ENCODE measurements around the gene STX1A. TPM values are rescaled to one million over a fixed set of nuclear protein-coding genes. Genes with fewer than 3 reads are reported as not detected.
"Not testable (repeated sequence)": the region's sequence is repeated elsewhere in the genome, so short reads cannot be mapped to it uniquely, and the experiment has no call there.

Gene STX1A
- polyA plus RNA-seq, 2 of the 4 experiments (the other 2 are of a cell fraction): 49.2 to 81.7 TPM

GRCh38 chr7:73727952-73728351 is 8.5 kb upstream of the STX1A start:
- TF ChIP-seq, protein P1, sequence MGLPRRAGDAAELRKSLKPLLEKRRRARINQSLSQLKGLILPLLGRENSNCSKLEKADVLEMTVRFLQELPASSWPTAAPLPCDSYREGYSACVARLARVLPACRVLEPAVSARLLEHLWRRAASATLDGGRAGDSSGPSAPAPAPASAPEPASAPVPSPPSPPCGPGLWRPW (IDR thresholded peaks at IDR 0.05): no peak
- TF ChIP-seq MAFK (IDR thresholded peaks at IDR 0.05; ENCODE audit: partially characterized antibody) (peak; percentile 66), CTCF (IDR thresholded peaks at IDR 0.05) (no peak), FOXS1 (CRISPR knock-in tag; IDR thresholded peaks at IDR 0.05) (no peak), HOXB5 (CRISPR knock-in tag; IDR thresholded peaks at IDR 0.05) (no peak), HEYL (CRISPR knock-in tag; IDR thresholded peaks at IDR 0.05) (no peak)
- ChIA-PET CTCF (interaction anchor here (0.6 to 2.8 kb wide), 6 partner anchors 22 to 121 kb away, joined by 3 to 30 read pairs (median 6); partner anchors contain the start of gene VPS37D), POLR2A (no interaction called here)
- H3K27ac ChIP-seq: peak overlapping the region in 1 of 2 experiments; percentile 21; a peak in 1 of 6 replicates
- no peaks in the 10 kb centered on the region for H3K9me3 ChIP-seq
- DNase-seq (ENCODE audit: low read depth in 1 of 2, low spot score in 1 of 2) (no peak), ATAC-seq (no peak), FAIRE-seq (no peak)
- H3K4me3 ChIP-seq: no peak overlapping the region
- no peak overlapping the region for H3K4me2 ChIP-seq
- peaks cover 3% of the 10 kb centered on the region; the same call in 1 of the 3 replicates for H3K4me1 ChIP-seq
- WGBS (ENCODE audit: missing lambda C conversion rate): 91% methylated on average over 3 of the region's 3 CpGs

DNA sequence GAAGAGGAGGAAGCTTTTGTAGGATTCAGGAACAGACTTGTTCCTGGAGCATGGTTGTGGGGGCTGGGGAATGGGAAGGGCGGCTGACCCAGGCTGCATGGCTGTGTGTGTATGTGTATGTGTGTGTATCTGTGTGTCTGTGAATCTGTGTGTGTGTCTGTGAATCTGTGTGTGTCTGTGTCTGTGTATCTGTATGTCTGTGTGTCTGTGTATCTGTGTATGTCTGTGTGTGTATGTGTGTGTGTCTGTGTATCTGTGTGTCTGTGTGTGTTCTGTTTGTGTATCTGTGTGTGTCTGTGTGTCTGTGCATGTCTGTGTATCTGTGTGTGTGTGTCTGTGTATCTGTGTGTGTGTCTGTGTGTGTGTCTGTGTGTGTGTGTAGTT is 6.6 kb upstream of the STX1A start:
- peak overlapping the region; percentile 27 to 74; a peak in 4 of 6 replicates for H3K27ac ChIP-seq
- no peak overlapping the region for H3K4me3 ChIP-seq
- no peaks in the 10 kb centered on the region for H3K9me3 ChIP-seq
- TF ChIP-seq RFX5 (IDR thresholded peaks at IDR 0.05): no peak
- TF ChIP-seq KDM5A (IDR thresholded peaks at IDR 0.05): no peak
- TF ChIP-seq GATA3 (IDR thresholded peaks at IDR 0.05; ENCODE audit: borderline replicate concordance): no peak
- TF ChIP-seq RCOR1 (IDR thresholded peaks at IDR 0.05; ENCODE audit: low read depth, low read length): no peak
- no peak for TF ChIP-seq FOXS1 (CRISPR knock-in tag; IDR thresholded peaks at IDR 0.05)
- no peak for TF ChIP-seq MAFK (IDR thresholded peaks at IDR 0.05; ENCODE audit: partially characterized antibody)
- no peak for FAIRE-seq
- ChIA-PET CTCF (interaction anchor here (0.6 to 8.6 kb wide), 33 partner anchors 9 to 385 kb away, joined by 3 to 290 read pairs (median 7); partner anchors contain the start of genes ABHD11, BUD23, DNAJC30 and METTL27), POLR2A (interaction anchor here (0.7 to 1.2 kb wide), 3 partner anchors 28 to 148 kb away, joined by 3 to 4 read pairs (median 4); partner anchors contain the start of gene TBL2)
- peak; percentile 56 to 61 for ATAC-seq
- peaks cover 20% of the 10 kb centered on the region for H3K4me1 ChIP-seq
- WGBS (ENCODE audit: missing lambda C conversion rate): 100% methylated on average over 1 of the region's 1 CpG
- no peak for DNase-seq (ENCODE audit: low read depth in 1 of 2, low spot score in 1 of 2)
- H3K4me2 ChIP-seq: no peak overlapping the region; the same call in 2 of the 3 replicates

- DNase-seq (ENCODE audit: low read depth in 1 of 2, low spot score in 1 of 2) (no peak), FAIRE-seq (no peak), ATAC-seq (no peak)
- H3K4me1 ChIP-seq: peaks cover 34% of the 10 kb centered on the region
- TF ChIP-seq CBX8 (IDR thresholded peaks at IDR 0.05) (no peak), SREBF2 (IDR thresholded peaks at IDR 0.05) (no peak), MAFK (IDR thresholded peaks at IDR 0.05; ENCODE audit: partially characterized antibody) (no peak)
- H3K4me3 ChIP-seq: no peak overlapping the region
- 91% methylated on average over 3 of the region's 3 CpGs for WGBS (ENCODE audit: missing lambda C conversion rate)
- H3K27ac ChIP-seq: 0 out of 6 replicates have a peak overlapping the region, but pooled peaks of 1 of the 2 experiments have one; percentile 4
- ChIA-PET POLR2A (no interaction called here), CTCF (interaction anchor here (2.4 to 8.6 kb wide), 7 partner anchors 7 to 116 kb away, joined by 16 to 290 read pairs (median 62); partner anchors contain the start of genes MLXIPL and VPS37D)
- no peaks in the 10 kb centered on the region for H3K9me3 ChIP-seq
- H3K4me2 ChIP-seq: no peak overlapping the region
Measured at GRCh38 chr7:73723813-73724212, 4.3 kb upstream of the STX1A start.

- 74% methylated on average over 6 of the region's 6 CpGs for WGBS (ENCODE audit: missing lambda C conversion rate)
- no peak for ATAC-seq
- Histone ChIP-seq H3K27ac (peak overlapping the region; percentile 99 to 100), H3K4me2 (peak overlapping the region; percentile 50; the same call in 2 of the 3 replicates), H3K4me1 (peaks cover 35% of the 10 kb centered on the region), H3K4me3 (no peak overlapping the region), H3K9me3 (no peaks in the 10 kb centered on the region)
- DNase-seq (ENCODE audit: low read depth in 1 of 2, low spot score in 1 of 2): no peak
- POLR2A ChIA-PET: interaction anchor here (1.0 to 1.8 kb wide), 2 partner anchors 16 to 18 kb away, joined by 3 to 6 read pairs; partner anchors contain the start of gene ABHD11
- CTCF ChIA-PET: interaction anchor here (1.5 to 8.6 kb wide), 6 partner anchors 11 to 114 kb away, joined by 6 to 290 read pairs (median 74); partner anchors contain the start of gene VPS37D
- TF ChIP-seq MYC (IDR thresholded peaks at IDR 0.05; ENCODE audit: borderline replicate concordance, low read length) (no peak), ZFP36 (IDR thresholded peaks at IDR 0.05; ENCODE audit: borderline replicate concordance, partially characterized antibody) (peak; percentile 8), JUNB (IDR thresholded peaks at IDR 0.05) (no peak), MAZ (IDR thresholded peaks at IDR 0.05; ENCODE audit: borderline replicate concordance, low read depth, low read length) (no peak)
- no peak for FAIRE-seq
Measured at GRCh38 chr7:73722785-73723184, 3.3 kb upstream of the STX1A start.

DNA sequence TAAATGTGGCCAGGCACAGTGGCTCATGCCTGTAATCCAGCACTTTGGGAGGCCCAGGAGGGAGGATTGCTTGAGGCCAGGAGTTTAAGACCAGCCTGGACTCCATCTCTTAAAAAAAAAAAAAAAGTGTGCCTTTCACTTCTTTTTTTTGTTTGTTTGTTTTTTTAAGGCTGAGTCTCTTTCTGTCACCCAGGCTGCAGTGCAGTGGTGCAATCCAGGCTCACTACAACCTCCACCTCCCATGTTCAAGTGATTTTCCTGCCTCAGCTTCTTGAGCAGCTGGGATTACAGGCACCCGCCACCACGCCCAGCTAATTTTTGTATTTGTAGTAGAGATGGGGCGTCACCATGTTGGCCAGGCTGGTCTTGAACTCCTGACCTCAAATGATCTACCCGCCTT is 2.7 kb upstream of the STX1A start:
- 70% methylated on average over 4 of the region's 4 CpGs for WGBS (ENCODE audit: missing lambda C conversion rate)
- Histone ChIP-seq H3K27ac (peak overlapping the region; percentile 99 to 100), H3K4me2 (peak overlapping the region; percentile 50), H3K4me1 (peaks cover 41% of the 10 kb centered on the region)
- H3K9me3 ChIP-seq; FAIRE-seq; ATAC-seq; DNase-seq (ENCODE audit: low read depth in 1 of 2, low spot score in 1 of 2); H3K4me3 ChIP-seq: not testable (repeated sequence)
- ChIA-PET CTCF (interaction anchor here (0.6 to 8.6 kb wide), 7 partner anchors 12 to 114 kb away, joined by 4 to 290 read pairs (median 62); partner anchors contain the start of gene VPS37D), POLR2A (interaction anchor here (1.8 kb wide), 1 partner anchor 17 kb away, joined by 6 read pairs; no protein-coding TSS in a partner anchor)

All from A549 (cell line).